H9 (cell line): Measurements from ENCODE around the gene FAM13C. TPM values are rescaled to one million over a fixed set of nuclear protein-coding genes. Genes with fewer than 3 reads are reported as not detected.

Experiments used
- DNase-seq: peaks from one replicate; pipeline ENCODE4 v3.0.0-alpha.2; 2017
- H2AFZ ChIP-seq: one replicate; pipeline ENCODE4 v1.6.1; 2013; ENCODE audit warnings: mild to moderate bottlenecking, low read length, control low read depth, moderate library complexity
- H2AK5ac ChIP-seq: 2 replicates; pipeline ENCODE4 v1.6.1; 2013; ENCODE audit warnings: low read length, control low read depth, mixed read lengths; ENCODE audit not compliant: insufficient read length
- H2BK120ac ChIP-seq: one replicate; pipeline ENCODE4 v1.6.1; 2013; ENCODE audit warnings: low read depth, mild to moderate bottlenecking, low read length, control low read depth, inconsistent platforms; ENCODE audit not compliant: poor library complexity, severe bottlenecking
- H2BK12ac ChIP-seq: 2 replicates; pipeline ENCODE4 v1.6.1; 2013; ENCODE audit warnings: low read length, control low read depth, mixed read lengths, low read depth; ENCODE audit not compliant: insufficient read length
- H2BK15ac ChIP-seq: 2 replicates; pipeline ENCODE4 v1.6.1; 2013; ENCODE audit warnings: low read depth, low read length, control low read depth
- H2BK20ac ChIP-seq: one replicate; pipeline ENCODE4 v1.6.1; 2013; ENCODE audit warnings: low read depth, mild to moderate bottlenecking, low read length, control low read depth, inconsistent platforms; ENCODE audit not compliant: poor library complexity, severe bottlenecking
- H2BK5ac ChIP-seq: 2 replicates; pipeline ENCODE4 v1.6.1; 2013; ENCODE audit warnings: low read length, control low read depth, mixed read lengths; ENCODE audit not compliant: insufficient read length
- H3K14ac ChIP-seq: 2 replicates; pipeline ENCODE4 v1.6.1; 2013; ENCODE audit warnings: low read length, control low read depth; ENCODE audit not compliant: insufficient read depth
- H3K18ac ChIP-seq: 2 replicates; pipeline ENCODE4 v1.6.1; 2013; ENCODE audit warnings: low read depth, mild to moderate bottlenecking, mixed read lengths, low read length, control low read depth; ENCODE audit not compliant: insufficient read length
- H3K23ac ChIP-seq: 2 replicates; pipeline ENCODE4 v1.6.1; 2013; ENCODE audit warnings: low read length, control low read depth, mixed read lengths, low read depth; ENCODE audit not compliant: insufficient read length
- H3K23me2 ChIP-seq: 2 replicates; pipeline ENCODE4 v1.6.1; 2013; ENCODE audit warnings: low read depth, mild to moderate bottlenecking, mixed read lengths, low read length, control low read depth; ENCODE audit not compliant: insufficient read length, poor library complexity, severe bottlenecking
- H3K27ac ChIP-seq: 2 replicates; pipeline ENCODE4 v1.5.1; 2013; ENCODE audit warnings: low read length, control low read depth, mixed read lengths, low read depth; ENCODE audit not compliant: insufficient read length
- H3K27me3 ChIP-seq: 2 replicates; pipeline ENCODE4 v1.6.1; 2013; ENCODE audit warnings: low read length, control low read depth, inconsistent platforms; ENCODE audit not compliant: insufficient read depth
- H3K4ac ChIP-seq: 2 replicates; pipeline ENCODE4 v1.6.1; 2013; ENCODE audit warnings: low read depth, mild to moderate bottlenecking, control low read depth, inconsistent platforms, low read length, moderate library complexity
- H3K4me1 ChIP-seq: 2 replicates; pipeline ENCODE4 v1.6.1; 2013; ENCODE audit warnings: low read length, control low read depth, inconsistent platforms; ENCODE audit not compliant: insufficient read depth
- H3K4me2 ChIP-seq: 2 replicates; pipeline ENCODE4 v1.6.1; 2013; ENCODE audit warnings: low read length, control low read depth, mixed read lengths; ENCODE audit not compliant: insufficient read length, insufficient read depth
- H3K56ac ChIP-seq: 2 replicates; pipeline ENCODE4 v1.6.1; 2013; ENCODE audit warnings: low read depth, mild to moderate bottlenecking, mixed read lengths, low read length, control low read depth; ENCODE audit not compliant: insufficient read length
- H3K79me1 ChIP-seq: 2 replicates; pipeline ENCODE4 v1.6.1; 2013; ENCODE audit warnings: low read depth, mild to moderate bottlenecking, moderate library complexity, low read length, control low read depth, inconsistent platforms; ENCODE audit not compliant: insufficient read depth, poor library complexity, severe bottlenecking
- H3K79me2 ChIP-seq: 2 replicates; pipeline ENCODE4 v1.6.1; 2013; ENCODE audit warnings: low read length, control low read depth, inconsistent platforms; ENCODE audit not compliant: insufficient read depth
- H3K9ac ChIP-seq: 2 replicates; pipeline ENCODE4 v1.6.1; 2013; ENCODE audit warnings: low read length, control low read depth, mixed read lengths; ENCODE audit not compliant: insufficient read length; ENCODE audit errors: extremely low read depth
- H3K9me3 ChIP-seq: one replicate; pipeline ENCODE4 v1.6.1; 2013; ENCODE audit warnings: low read depth, low read length, inconsistent platforms; ENCODE audit not compliant: control insufficient read depth
- H3T11ph ChIP-seq: one replicate; pipeline ENCODE4 v1.6.1; 2013; ENCODE audit warnings: mild to moderate bottlenecking, low read length, control low read depth, inconsistent platforms
- H4K20me1 ChIP-seq: one replicate; pipeline ENCODE4 v1.6.1; 2013; ENCODE audit not compliant: control insufficient read depth, insufficient read length, insufficient read depth
- H4K5ac ChIP-seq: 2 replicates; pipeline ENCODE4 v1.6.1; 2013; ENCODE audit warnings: low read depth, mild to moderate bottlenecking, mixed read lengths, low read length, control low read depth; ENCODE audit not compliant: insufficient read length
- H4K8ac ChIP-seq: replicated peaks from 2 replicates; pipeline ENCODE4 v1.6.1; 2013; ENCODE audit warnings: low read length, control low read depth, mixed read lengths, low read depth; ENCODE audit not compliant: insufficient read length
- H4K91ac ChIP-seq: 2 replicates; pipeline ENCODE4 v1.6.1; 2013; ENCODE audit warnings: low read depth, mild to moderate bottlenecking, moderate library complexity, mixed read lengths, low read length, control low read depth; ENCODE audit not compliant: insufficient read length
- H3K27ac Mint-ChIP-seq, 3 experiments: 2 replicates in 2 of 3; 3 replicates in 1 of 3; pipeline ENCODE4 v1.8.0; 2020 to 2021; ENCODE audit warnings: mixed read lengths in 3 of 3, mild to moderate bottlenecking in 1 of 3, moderate library complexity in 1 of 3
- H3K27me3 Mint-ChIP-seq: 2 replicates; pipeline ENCODE4 v1.8.0; 2021; ENCODE audit warnings: low read depth, mild to moderate bottlenecking, moderate library complexity, mixed read lengths
- H3K36me3 Mint-ChIP-seq, 3 experiments: 2 replicates in 2 of 3; 3 replicates in 1 of 3; pipeline ENCODE4 v1.8.0; 2020 to 2021; ENCODE audit warnings: low read depth in 3 of 3, mixed read lengths in 3 of 3; ENCODE audit not compliant: insufficient read depth in 1 of 3
- H3K4me1 Mint-ChIP-seq, 2 experiments: 2 replicates each; pipeline ENCODE4 v1.8.0; 2020; ENCODE audit warnings: mixed read lengths in 2 of 2
- H3K4me3 Mint-ChIP-seq, 2 experiments: 2 replicates in 1 of 2; 3 replicates in 1 of 2; pipeline ENCODE4 v1.8.0; 2020 to 2021; ENCODE audit warnings: mild to moderate bottlenecking in 2 of 2, mixed read lengths in 2 of 2, moderate library complexity in 1 of 2
- H3K9me3 Mint-ChIP-seq, 2 experiments: 2 replicates in 1 of 2; 3 replicates in 1 of 2; pipeline ENCODE4 v1.8.0; 2020; ENCODE audit warnings: mild to moderate bottlenecking in 2 of 2, mixed read lengths in 2 of 2, moderate library complexity in 1 of 2
- WGBS: extraction: QIAGEN DNeasy Blood & Tissue Kit; methylation state at CpG from one replicate; pipeline ENCODE4 v1.1.7; 2013; ENCODE audit warnings: missing lambda C conversion rate, low lambda C conversion rate, mixed read lengths; ENCODE audit not compliant: insufficient read length; ENCODE audit errors: extremely low coverage; 5-methylcytosine and 5-hydroxymethylcytosine counted together
- total RNA-seq: library from RNA; stranded (reverse); gene quantifications from 2 replicates; pipeline ENCODE4 v1.2.1, GENCODE V29; 2021
- TF ChIP-seq, protein P1 (sequence below): fragments of 200-600 bp; sonication (generic); conservative IDR thresholded peaks from 3 replicates; pipeline ENCODE4 v1.8.0; 2021; ENCODE audit warnings: antibody characterized with exemption, mild to moderate bottlenecking

FAM13C gene
- total RNA-seq, 1 experiment from 2014 or later, result 0.31 TPM

DNA sequence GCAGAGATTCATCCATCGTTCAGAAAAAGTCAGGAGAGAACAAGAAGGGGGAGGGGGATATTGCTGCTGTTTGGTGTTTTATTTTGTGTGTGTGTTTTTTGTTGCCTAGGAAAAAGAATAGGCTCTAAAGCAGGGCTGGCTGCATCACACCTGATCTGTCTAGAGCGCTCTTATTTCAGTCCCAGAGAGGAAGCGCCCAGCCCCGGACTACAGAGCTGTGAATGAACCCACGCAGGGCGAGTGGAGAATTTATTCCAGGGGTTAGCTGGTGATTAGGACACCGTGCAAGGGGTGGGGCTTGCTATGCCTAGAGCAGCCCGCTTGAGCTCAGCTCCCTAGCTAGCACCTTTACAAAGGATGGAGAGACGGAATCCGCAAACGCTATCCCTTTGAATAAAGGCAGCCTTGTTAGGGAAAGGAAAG, 621 bp upstream of the FAM13C start:
- H3K23ac ChIP-seq, result no peak overlapping the region
- Mint-ChIP-seq H3K27ac (peak overlapping the region in 2 of 3 experiments; percentile 48 to 70; a peak in 2 of 7 replicates), H3K27me3 (peaks cover 59% of the 10 kb centered on the region), H3K4me1 (peaks cover 12 to 17% of the 10 kb centered on the region in 2 experiments), H3K9me3 (no peaks in the 10 kb centered on the region), H3K36me3 (no peaks in the 10 kb centered on the region), H3K4me3 (peak overlapping the region; percentile 71 to 86)
- H3K4me2 ChIP-seq, result peak overlapping the region; percentile 78
- no peak overlapping the region for H3K9ac ChIP-seq
- H3K18ac ChIP-seq, result no peak overlapping the region
- H2BK15ac ChIP-seq, result no peak overlapping the region
- no peak overlapping the region for H2BK5ac ChIP-seq
- no peak overlapping the region for H3K56ac ChIP-seq
- no peak overlapping the region for H4K8ac ChIP-seq
- no peaks in the 10 kb centered on the region for H3K79me1 ChIP-seq
- peak; percentile 67 for DNase-seq
- H4K91ac ChIP-seq, result no peak overlapping the region
- H3K4me1 ChIP-seq, result no peaks in the 10 kb centered on the region
- no peak overlapping the region for H2AK5ac ChIP-seq
- no peak overlapping the region for H2BK20ac ChIP-seq
- H2AFZ ChIP-seq, result no peak overlapping the region
- no peaks in the 10 kb centered on the region for H4K20me1 ChIP-seq
- peaks cover 10% of the 10 kb centered on the region for H3K23me2 ChIP-seq
- no CpG with 5 or more reads among the region's 11 CpGs for WGBS
- TF ChIP-seq, protein P1, sequence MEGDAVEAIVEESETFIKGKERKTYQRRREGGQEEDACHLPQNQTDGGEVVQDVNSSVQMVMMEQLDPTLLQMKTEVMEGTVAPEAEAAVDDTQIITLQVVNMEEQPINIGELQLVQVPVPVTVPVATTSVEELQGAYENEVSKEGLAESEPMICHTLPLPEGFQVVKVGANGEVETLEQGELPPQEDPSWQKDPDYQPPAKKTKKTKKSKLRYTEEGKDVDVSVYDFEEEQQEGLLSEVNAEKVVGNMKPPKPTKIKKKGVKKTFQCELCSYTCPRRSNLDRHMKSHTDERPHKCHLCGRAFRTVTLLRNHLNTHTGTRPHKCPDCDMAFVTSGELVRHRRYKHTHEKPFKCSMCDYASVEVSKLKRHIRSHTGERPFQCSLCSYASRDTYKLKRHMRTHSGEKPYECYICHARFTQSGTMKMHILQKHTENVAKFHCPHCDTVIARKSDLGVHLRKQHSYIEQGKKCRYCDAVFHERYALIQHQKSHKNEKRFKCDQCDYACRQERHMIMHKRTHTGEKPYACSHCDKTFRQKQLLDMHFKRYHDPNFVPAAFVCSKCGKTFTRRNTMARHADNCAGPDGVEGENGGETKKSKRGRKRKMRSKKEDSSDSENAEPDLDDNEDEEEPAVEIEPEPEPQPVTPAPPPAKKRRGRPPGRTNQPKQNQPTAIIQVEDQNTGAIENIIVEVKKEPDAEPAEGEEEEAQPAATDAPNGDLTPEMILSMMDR, result no peak
- no peaks in the 10 kb centered on the region for H3K79me2 ChIP-seq
- H3K9me3 ChIP-seq, result no peaks in the 10 kb centered on the region
- no peak overlapping the region for H3K14ac ChIP-seq
- H3K27ac ChIP-seq, result no peak overlapping the region
- H4K5ac ChIP-seq, result no peak overlapping the region
- H3K4ac ChIP-seq, result no peak overlapping the region
- no peak overlapping the region for H2BK12ac ChIP-seq
- H3K27me3 ChIP-seq, result peaks cover 2% of the 10 kb centered on the region; the same call in 1 of the 2 replicates
- H3T11ph ChIP-seq, result no peak overlapping the region
- H2BK120ac ChIP-seq, result no peak overlapping the region
